Esophagus muscularis mucosa (tissue), 4 donors: ENCODE measurements around the gene HDAC4.

Experiments used
- EP300 ChIP-seq: sonication (generic); formaldehyde crosslinking; IDR thresholded peaks from one replicate; pipeline ENCODE4 v1.6.1; 2017; ENCODE audit warnings: antibody characterized with exemption
- POLR2A ChIP-seq: fragments of 450-650 bp; IDR thresholded peaks from one replicate; pipeline ENCODE4 v1.6.1; 2017; ENCODE audit warnings: antibody characterized with exemption, moderate library complexity, mild to moderate bottlenecking, low read depth
- POLR2AphosphoS5 ChIP-seq, 2 donors: sonication (generic); formaldehyde crosslinking; IDR thresholded peaks; one replicate each; pipeline ENCODE4 v1.6.1; 2017; ENCODE audit warnings: antibody characterized with exemption in 2 of 2
- TF ChIP-seq, protein P1 (sequence below), 3 experiments: fragments of 200-600 bp in 2 of 3; fragments of 450-650 bp in 1 of 3; sonication (generic) in 2 of 3; IDR thresholded peaks; one replicate each; pipeline ENCODE4 v1.5.1; 2017 to 2019; ENCODE audit warnings: antibody characterized with exemption in 3 of 3, mild to moderate bottlenecking in 2 of 3, moderate library complexity in 1 of 3

DNA sequence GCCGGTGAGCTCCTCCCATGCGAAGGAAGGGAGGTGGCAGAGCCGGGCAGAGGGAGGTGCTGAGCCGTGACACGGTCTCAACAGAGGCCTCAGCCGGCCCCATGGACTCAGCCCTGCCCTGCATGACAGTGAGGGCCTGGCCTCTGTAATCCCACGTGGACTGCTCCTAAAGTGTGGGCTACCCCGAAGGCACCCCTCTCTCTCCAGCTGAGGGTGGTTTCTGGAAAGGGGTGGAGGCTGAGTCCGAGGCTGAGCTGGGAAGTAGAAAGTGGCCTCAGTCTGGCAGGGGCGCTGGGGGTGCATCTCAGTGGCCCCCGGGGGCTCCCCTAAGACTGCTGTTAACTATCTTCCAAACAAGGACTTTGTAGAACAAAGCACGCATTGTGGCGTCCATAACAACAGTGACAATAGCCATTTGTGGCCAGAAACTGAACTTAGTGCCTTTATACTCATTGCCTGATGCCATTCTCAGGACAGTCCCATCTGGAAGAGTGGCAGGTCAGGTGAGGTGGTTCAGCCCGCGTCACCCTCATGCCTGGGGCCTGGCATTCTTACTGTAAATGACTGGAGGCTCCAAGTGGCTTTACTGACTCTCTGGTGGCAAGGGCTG, 360.6 kb downstream of the HDAC4 start:
- TF ChIP-seq, protein P1, sequence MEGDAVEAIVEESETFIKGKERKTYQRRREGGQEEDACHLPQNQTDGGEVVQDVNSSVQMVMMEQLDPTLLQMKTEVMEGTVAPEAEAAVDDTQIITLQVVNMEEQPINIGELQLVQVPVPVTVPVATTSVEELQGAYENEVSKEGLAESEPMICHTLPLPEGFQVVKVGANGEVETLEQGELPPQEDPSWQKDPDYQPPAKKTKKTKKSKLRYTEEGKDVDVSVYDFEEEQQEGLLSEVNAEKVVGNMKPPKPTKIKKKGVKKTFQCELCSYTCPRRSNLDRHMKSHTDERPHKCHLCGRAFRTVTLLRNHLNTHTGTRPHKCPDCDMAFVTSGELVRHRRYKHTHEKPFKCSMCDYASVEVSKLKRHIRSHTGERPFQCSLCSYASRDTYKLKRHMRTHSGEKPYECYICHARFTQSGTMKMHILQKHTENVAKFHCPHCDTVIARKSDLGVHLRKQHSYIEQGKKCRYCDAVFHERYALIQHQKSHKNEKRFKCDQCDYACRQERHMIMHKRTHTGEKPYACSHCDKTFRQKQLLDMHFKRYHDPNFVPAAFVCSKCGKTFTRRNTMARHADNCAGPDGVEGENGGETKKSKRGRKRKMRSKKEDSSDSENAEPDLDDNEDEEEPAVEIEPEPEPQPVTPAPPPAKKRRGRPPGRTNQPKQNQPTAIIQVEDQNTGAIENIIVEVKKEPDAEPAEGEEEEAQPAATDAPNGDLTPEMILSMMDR (IDR thresholded peaks at IDR 0.05), result no peak
- no peak for TF ChIP-seq POLR2A
- TF ChIP-seq EP300, result no peak
- no peak for TF ChIP-seq POLR2AphosphoS5 (IDR thresholded peaks at IDR 0.05)
